ENCODE results near the gene NACC2.
A peak's percentile ranks its signal among the peaks of the same experiment; 100 is the strongest.

NACC2 gene

GRCh38 chr9:136087741-136088480 lies 7.2 kb downstream of the NACC2 start:
- no peak for TF ChIP-seq EZH2phosphoT487 (IDR thresholded peaks at IDR 0.05; ENCODE audit: low read length)
- no peak for TF ChIP-seq EZH2 (optimal IDR thresholded peaks at IDR 0.05; ENCODE audit: low read depth, low read length)
- TF ChIP-seq, protein P1, sequence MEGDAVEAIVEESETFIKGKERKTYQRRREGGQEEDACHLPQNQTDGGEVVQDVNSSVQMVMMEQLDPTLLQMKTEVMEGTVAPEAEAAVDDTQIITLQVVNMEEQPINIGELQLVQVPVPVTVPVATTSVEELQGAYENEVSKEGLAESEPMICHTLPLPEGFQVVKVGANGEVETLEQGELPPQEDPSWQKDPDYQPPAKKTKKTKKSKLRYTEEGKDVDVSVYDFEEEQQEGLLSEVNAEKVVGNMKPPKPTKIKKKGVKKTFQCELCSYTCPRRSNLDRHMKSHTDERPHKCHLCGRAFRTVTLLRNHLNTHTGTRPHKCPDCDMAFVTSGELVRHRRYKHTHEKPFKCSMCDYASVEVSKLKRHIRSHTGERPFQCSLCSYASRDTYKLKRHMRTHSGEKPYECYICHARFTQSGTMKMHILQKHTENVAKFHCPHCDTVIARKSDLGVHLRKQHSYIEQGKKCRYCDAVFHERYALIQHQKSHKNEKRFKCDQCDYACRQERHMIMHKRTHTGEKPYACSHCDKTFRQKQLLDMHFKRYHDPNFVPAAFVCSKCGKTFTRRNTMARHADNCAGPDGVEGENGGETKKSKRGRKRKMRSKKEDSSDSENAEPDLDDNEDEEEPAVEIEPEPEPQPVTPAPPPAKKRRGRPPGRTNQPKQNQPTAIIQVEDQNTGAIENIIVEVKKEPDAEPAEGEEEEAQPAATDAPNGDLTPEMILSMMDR (IDR thresholded peaks at IDR 0.05; ENCODE audit: low read length): no peak
- no peaks in the 10 kb centered on the region for H3K36me3 ChIP-seq (replicated peaks; ENCODE audit: insufficient read depth, low read length)
- no peak overlapping the region for H2AFZ ChIP-seq (ENCODE audit: low read length)
- H3K9me3 ChIP-seq (replicated peaks; ENCODE audit: insufficient read depth, low read length): no peaks in the 10 kb centered on the region
- DNase-seq: no peak
- no peaks in the 10 kb centered on the region for H3K4me1 ChIP-seq (ENCODE audit: low read length)
- no peak overlapping the region for H3K27ac ChIP-seq (ENCODE audit: low read length)
- H3K4me2 ChIP-seq (ENCODE audit: low read depth, low read length): no peak overlapping the region
- H4K20me1 ChIP-seq (ENCODE audit: insufficient read depth, low read length): no peaks in the 10 kb centered on the region
- H3K79me2 ChIP-seq (ENCODE audit: low read length): no peaks in the 10 kb centered on the region
- H3K27me3 ChIP-seq (replicated peaks; ENCODE audit: insufficient read depth, low read length): peaks cover 100% of the 10 kb centered on the region
- H3K4me3 ChIP-seq (ENCODE audit: low read length): no peak overlapping the region
- no peaks in the 10 kb centered on the region for H3K9me2 ChIP-seq (replicated peaks; ENCODE audit: insufficient read depth, low read length)
- H3F3A ChIP-seq (ENCODE audit: insufficient read depth, low read length): no peaks in the 10 kb centered on the region
- no peak overlapping the region for H3K9ac ChIP-seq (ENCODE audit: low read length)

GRCh38 chr9:136086951-136087740 lies 7.9 kb downstream of the NACC2 start:
- no peak for TF ChIP-seq EZH2 (optimal IDR thresholded peaks at IDR 0.05; ENCODE audit: low read depth, low read length)
- TF ChIP-seq, protein P1 (IDR thresholded peaks at IDR 0.05; ENCODE audit: low read length): no peak
- no peak for TF ChIP-seq EZH2phosphoT487 (IDR thresholded peaks at IDR 0.05; ENCODE audit: low read length)
- H3K4me3 ChIP-seq (ENCODE audit: low read length): no peak overlapping the region
- no peaks in the 10 kb centered on the region for H3K9me2 ChIP-seq (replicated peaks; ENCODE audit: insufficient read depth, low read length)
- no peaks in the 10 kb centered on the region for H3K9me3 ChIP-seq (replicated peaks; ENCODE audit: insufficient read depth, low read length)
- H3K4me1 ChIP-seq (ENCODE audit: low read length): no peaks in the 10 kb centered on the region
- no peaks in the 10 kb centered on the region for H3K79me2 ChIP-seq (ENCODE audit: low read length)
- no peak overlapping the region for H2AFZ ChIP-seq (ENCODE audit: low read length)
- H3F3A ChIP-seq (ENCODE audit: insufficient read depth, low read length): no peaks in the 10 kb centered on the region
- peaks cover 100% of the 10 kb centered on the region for H3K27me3 ChIP-seq (replicated peaks; ENCODE audit: insufficient read depth, low read length)
- no peak overlapping the region for H3K4me2 ChIP-seq (ENCODE audit: low read depth, low read length)
- no peak for DNase-seq
- no peak overlapping the region for H3K27ac ChIP-seq (ENCODE audit: low read length)
- H4K20me1 ChIP-seq (ENCODE audit: insufficient read depth, low read length): no peaks in the 10 kb centered on the region
- no peak overlapping the region for H3K9ac ChIP-seq (ENCODE audit: low read length)
- no peaks in the 10 kb centered on the region for H3K36me3 ChIP-seq (replicated peaks; ENCODE audit: insufficient read depth, low read length)

- no peak overlapping the region for H2AFZ ChIP-seq (ENCODE audit: low read length)
- H3K4me2 ChIP-seq (ENCODE audit: low read depth, low read length): no peak overlapping the region
- no peak overlapping the region for H3K9ac ChIP-seq (ENCODE audit: low read length)
- no peak for DNase-seq
- no peaks in the 10 kb centered on the region for H3K9me2 ChIP-seq (replicated peaks; ENCODE audit: insufficient read depth, low read length)
- H3K79me2 ChIP-seq (ENCODE audit: low read length): no peaks in the 10 kb centered on the region
- H3K9me3 ChIP-seq (replicated peaks; ENCODE audit: insufficient read depth, low read length): no peaks in the 10 kb centered on the region
- peaks cover 100% of the 10 kb centered on the region for H3K27me3 ChIP-seq (replicated peaks; ENCODE audit: insufficient read depth, low read length)
- H3K27ac ChIP-seq (ENCODE audit: low read length): no peak overlapping the region
- H4K20me1 ChIP-seq (ENCODE audit: insufficient read depth, low read length): no peaks in the 10 kb centered on the region
- TF ChIP-seq EZH2 (optimal IDR thresholded peaks at IDR 0.05; ENCODE audit: low read depth, low read length) (peak; percentile 40), EZH2phosphoT487 (IDR thresholded peaks at IDR 0.05; ENCODE audit: low read length) (no peak)
- no peak overlapping the region for H3K4me3 ChIP-seq (ENCODE audit: low read length)
- no peaks in the 10 kb centered on the region for H3F3A ChIP-seq (ENCODE audit: insufficient read depth, low read length)
- H3K4me1 ChIP-seq (ENCODE audit: low read length): no peaks in the 10 kb centered on the region
- H3K36me3 ChIP-seq (replicated peaks; ENCODE audit: insufficient read depth, low read length): no peaks in the 10 kb centered on the region
Observed at GRCh38 chr9:136086213-136086881, 8.7 kb downstream of the NACC2 start.

Measured in MM.1S (cell line).